Mesenchymal stem cell (in vitro differentiated cells and primary cell): Measurements from ENCODE around the gene TSC2.

Source experiments
- DNase-seq: peaks from one replicate; pipeline ENCODE4 v3.0.0-alpha.2; 2013
- H2AFZ ChIP-seq: one replicate; pipeline ENCODE4 v1.6.1; 2013; ENCODE audit warnings: low read depth, mild to moderate bottlenecking, control low read depth, inconsistent platforms, low read length, moderate library complexity
- H2AK5ac ChIP-seq: 2 replicates; pipeline ENCODE4 v1.6.1; 2013; ENCODE audit warnings: low read length, moderate library complexity, mild to moderate bottlenecking, inconsistent platforms; ENCODE audit not compliant: severe bottlenecking
- H2BK120ac ChIP-seq: one replicate; pipeline ENCODE4 v1.6.1; 2013; ENCODE audit warnings: low read depth, mild to moderate bottlenecking, inconsistent platforms, low read length, moderate library complexity
- H2BK12ac ChIP-seq, 2 experiments: one replicate each; pipeline ENCODE4 v1.6.1; 2013; ENCODE audit warnings: inconsistent platforms in 2 of 2, low read length in 2 of 2, mild to moderate bottlenecking in 2 of 2, moderate library complexity in 2 of 2, control low read depth in 1 of 2
- H2BK15ac ChIP-seq: one replicate; pipeline ENCODE4 v1.6.1; 2013; ENCODE audit warnings: mild to moderate bottlenecking, low read depth, inconsistent platforms; ENCODE audit not compliant: poor library complexity, severe bottlenecking
- H2BK5ac ChIP-seq: 2 replicates; pipeline ENCODE4 v1.6.1; 2013; ENCODE audit warnings: low read depth, mild to moderate bottlenecking, low read length, control low read depth, inconsistent platforms; ENCODE audit not compliant: poor library complexity, severe bottlenecking
- H3K14ac ChIP-seq, 2 experiments: one replicate each; pipeline ENCODE4 v1.6.1; 2013; ENCODE audit warnings: inconsistent platforms in 2 of 2, low read length in 2 of 2, control low read depth in 1 of 2, mild to moderate bottlenecking in 1 of 2, moderate library complexity in 1 of 2
- H3K18ac ChIP-seq, 2 experiments: one replicate each; pipeline ENCODE4 v1.6.1; 2013; ENCODE audit warnings: inconsistent platforms in 2 of 2, low read length in 2 of 2, control low read depth in 1 of 2, low read depth in 1 of 2, mild to moderate bottlenecking in 1 of 2
- H3K23ac ChIP-seq, 2 experiments: one replicate each; pipeline ENCODE4 v1.6.1; 2013; ENCODE audit warnings: inconsistent platforms in 2 of 2, low read length in 2 of 2, mild to moderate bottlenecking in 2 of 2, moderate library complexity in 2 of 2, control low read depth in 1 of 2
- H3K27ac ChIP-seq: 2 replicates; pipeline ENCODE4 v1.5.1; 2013; ENCODE audit warnings: mild to moderate bottlenecking, moderate library complexity, low read length, control low read depth, inconsistent platforms; ENCODE audit not compliant: poor library complexity, severe bottlenecking
- H3K27me3 ChIP-seq, 2 experiments: 2 replicates each; pipeline versions ENCODE4 v1.6.1 to v1.7.0; 2013; ENCODE audit warnings: low read length in 2 of 2, mild to moderate bottlenecking in 2 of 2, moderate library complexity in 2 of 2, control low read depth in 1 of 2, inconsistent platforms in 1 of 2; ENCODE audit not compliant: control insufficient read depth in 1 of 2, insufficient read depth in 1 of 2
- H3K36me3 ChIP-seq, 2 experiments: 2 replicates each; pipeline versions ENCODE4 v1.6.1 to v1.7.0; 2013; ENCODE audit warnings: low read length in 2 of 2, control low read depth in 1 of 2, inconsistent platforms in 1 of 2, low read depth in 1 of 2, mild to moderate bottlenecking in 1 of 2; ENCODE audit not compliant: insufficient read depth in 2 of 2, control insufficient read depth in 1 of 2
- H3K4ac ChIP-seq, 2 experiments: one replicate each; pipeline ENCODE4 v1.6.1; 2013; ENCODE audit warnings: inconsistent platforms in 2 of 2, low read length in 2 of 2, mild to moderate bottlenecking in 2 of 2, moderate library complexity in 2 of 2, control low read depth in 1 of 2, low read depth in 1 of 2
- H3K4me1 ChIP-seq: 2 replicates; pipeline ENCODE4 v1.6.1; 2013; ENCODE audit warnings: low read depth, low read length, control low read depth; ENCODE audit not compliant: control insufficient read depth, insufficient read depth
- H3K4me2 ChIP-seq: 2 replicates; pipeline ENCODE4 v1.6.1; 2013; ENCODE audit warnings: low read length, mild to moderate bottlenecking, inconsistent platforms; ENCODE audit not compliant: poor library complexity, severe bottlenecking
- H3K4me3 ChIP-seq, 2 experiments: 2 replicates each; pipeline versions ENCODE4 v1.5.1 to v1.7.0; 2013; ENCODE audit warnings: low read length in 2 of 2, mild to moderate bottlenecking in 2 of 2, control low read depth in 1 of 2, low read depth in 1 of 2; ENCODE audit not compliant: insufficient read depth in 1 of 2
- H3K79me1 ChIP-seq: replicated peaks from 2 replicates; pipeline ENCODE4 v1.6.1; 2013; ENCODE audit warnings: mild to moderate bottlenecking, control low read depth, low read length, inconsistent platforms; ENCODE audit not compliant: poor library complexity, severe bottlenecking
- H3K9ac ChIP-seq: 2 replicates; pipeline ENCODE4 v1.7.0; 2013; ENCODE audit warnings: mild to moderate bottlenecking, low read length, moderate library complexity
- H3K9me3 ChIP-seq: 2 replicates; pipeline ENCODE4 v1.7.0; 2013; ENCODE audit warnings: mild to moderate bottlenecking, low read length; ENCODE audit not compliant: control insufficient read depth
- H4K8ac ChIP-seq: one replicate; pipeline ENCODE4 v1.6.1; 2013; ENCODE audit warnings: inconsistent platforms, mild to moderate bottlenecking, low read length, moderate library complexity
- H4K91ac ChIP-seq: one replicate; pipeline ENCODE4 v1.6.1; 2013; ENCODE audit warnings: mild to moderate bottlenecking, low read length, inconsistent platforms
- WGBS: methylation state at CpG from one replicate; pipeline ENCODE4 v1.1.7; 2013; ENCODE audit warnings: mixed read lengths; 5-methylcytosine and 5-hydroxymethylcytosine counted together

Gene TSC2

DNA sequence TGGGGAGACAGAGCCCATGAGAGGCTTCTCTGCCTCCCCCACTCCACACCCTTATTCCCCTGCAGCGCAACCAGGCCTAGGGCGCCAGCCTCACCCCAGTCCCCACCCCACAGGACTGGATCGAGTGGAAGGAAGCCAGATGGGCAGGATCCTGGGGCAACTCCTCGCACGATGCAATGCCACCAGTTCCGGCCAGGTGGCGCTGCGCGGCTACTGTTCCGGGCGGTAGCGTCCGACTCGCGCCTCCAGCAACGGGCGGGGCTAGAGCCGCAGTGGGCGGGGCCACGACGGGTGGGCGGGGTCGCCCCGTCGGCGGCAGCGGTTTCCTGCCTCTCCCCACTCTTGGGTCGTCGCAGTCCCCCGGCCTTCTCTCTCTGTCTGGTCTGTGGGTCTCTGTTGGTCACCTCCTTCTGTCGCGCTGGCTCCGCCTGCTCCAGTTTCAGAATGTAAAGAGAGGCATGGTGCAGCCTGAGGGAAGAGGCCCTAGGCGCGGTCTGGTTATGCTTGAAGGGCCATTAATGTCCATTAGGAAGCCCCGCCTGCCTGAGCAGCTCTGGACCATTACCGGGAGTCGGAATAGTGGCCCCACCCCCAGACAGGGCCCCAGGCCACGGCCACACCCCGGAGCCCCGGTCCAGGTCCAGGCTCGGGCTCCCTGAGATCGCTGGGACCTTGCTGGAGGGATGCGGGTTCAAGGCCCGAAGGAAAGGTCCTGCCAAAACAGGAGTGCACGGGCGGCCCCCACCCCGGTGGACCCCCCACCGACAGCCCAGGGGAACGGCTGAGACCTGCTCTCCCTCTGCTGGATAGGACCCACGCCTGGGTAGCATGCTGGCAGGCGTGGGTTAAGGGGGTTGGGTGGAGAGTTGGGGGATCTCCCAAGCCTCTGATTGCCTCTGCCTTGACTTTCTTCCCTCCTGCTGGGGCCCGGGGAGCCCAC lies 24.4 kb upstream of the TSC2 start:
- H3K4me2 ChIP-seq = peak overlapping the region; percentile 85
- H3K18ac ChIP-seq = peak overlapping the region; percentile 93 to 94
- peaks cover 19 to 43% of the 10 kb centered on the region in 2 experiments for H3K27me3 ChIP-seq
- peak overlapping the region; percentile 91 for H4K8ac ChIP-seq
- peak overlapping the region; percentile 79 to 85 for H2BK12ac ChIP-seq
- H2AK5ac ChIP-seq = peak overlapping the region; percentile 92
- H2BK120ac ChIP-seq = peak overlapping the region; percentile 81
- H4K91ac ChIP-seq = peak overlapping the region; percentile 96
- H2BK5ac ChIP-seq = peak overlapping the region; percentile 46
- H3K14ac ChIP-seq = peak overlapping the region in 1 of 2 experiments; percentile 75
- H2BK15ac ChIP-seq = peak overlapping the region; percentile 94
- no peak overlapping the region for H3K23ac ChIP-seq
- H3K9me3 ChIP-seq = no peaks in the 10 kb centered on the region
- DNase-seq = peak; percentile 90
- H2AFZ ChIP-seq = peak overlapping the region; percentile 76
- peak overlapping the region; percentile 52 for H3K9ac ChIP-seq
- H3K4me3 ChIP-seq = peak overlapping the region; percentile 21 to 73
- no peaks in the 10 kb centered on the region for H3K79me1 ChIP-seq
- H3K27ac ChIP-seq = peak overlapping the region; percentile 68
- no peaks in the 10 kb centered on the region for H3K36me3 ChIP-seq
- WGBS = 8% methylated on average over 48 of the region's 53 CpGs
- peaks cover 53% of the 10 kb centered on the region for H3K4me1 ChIP-seq
- peak overlapping the region; percentile 80 to 90 for H3K4ac ChIP-seq

DNA sequence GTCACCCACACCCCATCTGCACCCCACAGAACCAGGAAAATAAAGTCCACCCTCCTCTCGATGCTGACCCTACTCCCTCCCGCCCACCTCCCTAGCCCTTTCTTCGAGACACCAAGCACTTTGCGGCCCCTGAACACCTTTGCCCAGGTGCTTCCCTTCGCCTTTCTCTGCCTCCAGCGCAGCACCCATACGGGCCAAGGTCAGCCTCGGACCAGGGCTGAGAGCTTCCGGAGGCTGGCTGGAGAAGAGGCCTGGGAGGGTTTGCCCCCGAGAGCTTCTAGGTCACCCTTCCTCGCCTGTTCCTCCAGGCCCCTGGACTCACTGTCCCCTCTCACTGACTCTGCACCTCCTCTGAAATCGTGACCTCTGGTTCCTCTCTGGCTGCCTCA lies 23.8 kb upstream of the TSC2 start:
- Histone ChIP-seq H2AFZ (no peak overlapping the region), H3K4ac (peak overlapping the region; percentile 62 to 90), H3K36me3 (peaks cover 0 to 4% of the 10 kb centered on the region in 2 experiments), H2BK5ac (no peak overlapping the region), H3K18ac (peak overlapping the region; percentile 60 to 93), H2BK12ac (peak overlapping the region; percentile 85 to 90), H3K27me3 (peaks cover 16 to 40% of the 10 kb centered on the region in 2 experiments), H4K8ac (peak overlapping the region; percentile 89), H2AK5ac (peak overlapping the region; percentile 92), H2BK15ac (peak overlapping the region; percentile 94), H2BK120ac (peak overlapping the region; percentile 81), H3K9me3 (no peaks in the 10 kb centered on the region), H3K27ac (no peak overlapping the region), H3K9ac (no peak overlapping the region), H3K79me1 (no peaks in the 10 kb centered on the region), H3K4me2 (no peak overlapping the region), H4K91ac (peak overlapping the region; percentile 96), H3K4me1 (peaks cover 60% of the 10 kb centered on the region), H3K4me3 (peak overlapping the region in 1 of 2 experiments; percentile 4), H3K23ac (no peak overlapping the region), H3K14ac (no peak overlapping the region)
- WGBS = 91% methylated on average over 12 of the region's 12 CpGs
- no peak for DNase-seq

- peak overlapping the region in 1 of 2 experiments; percentile 84 for H2BK12ac ChIP-seq
- peak overlapping the region in 1 of 2 experiments; percentile 14 for H3K14ac ChIP-seq
- WGBS = 97% methylated on average over 14 of the region's 14 CpGs
- no peak overlapping the region for H4K91ac ChIP-seq
- peaks cover 0 to 16% of the 10 kb centered on the region in 2 experiments for H3K36me3 ChIP-seq
- no peak overlapping the region for H3K27ac ChIP-seq
- no peaks in the 10 kb centered on the region for H3K9me3 ChIP-seq
- H3K4me1 ChIP-seq = peaks cover 59% of the 10 kb centered on the region
- H2BK120ac ChIP-seq = no peak overlapping the region
- H4K8ac ChIP-seq = no peak overlapping the region
- H3K4me2 ChIP-seq = no peak overlapping the region
- peaks cover 3% of the 10 kb centered on the region for H3K79me1 ChIP-seq
- no peak overlapping the region for H2BK5ac ChIP-seq
- H2AFZ ChIP-seq = no peak overlapping the region
- no peak overlapping the region for H3K18ac ChIP-seq
- H3K9ac ChIP-seq = no peak overlapping the region
- H2AK5ac ChIP-seq = no peak overlapping the region
- H2BK15ac ChIP-seq = no peak overlapping the region
- DNase-seq = no peak
- H3K27me3 ChIP-seq = peaks cover 8 to 29% of the 10 kb centered on the region in 2 experiments
- peak overlapping the region in 1 of 2 experiments; percentile 17 for H3K23ac ChIP-seq
- H3K4me3 ChIP-seq = no peak overlapping the region
- H3K4ac ChIP-seq = no peak overlapping the region
These were observed 22.5 kb upstream of the TSC2 start for GRCh38 chr16:2025251-2025650.

DNA sequence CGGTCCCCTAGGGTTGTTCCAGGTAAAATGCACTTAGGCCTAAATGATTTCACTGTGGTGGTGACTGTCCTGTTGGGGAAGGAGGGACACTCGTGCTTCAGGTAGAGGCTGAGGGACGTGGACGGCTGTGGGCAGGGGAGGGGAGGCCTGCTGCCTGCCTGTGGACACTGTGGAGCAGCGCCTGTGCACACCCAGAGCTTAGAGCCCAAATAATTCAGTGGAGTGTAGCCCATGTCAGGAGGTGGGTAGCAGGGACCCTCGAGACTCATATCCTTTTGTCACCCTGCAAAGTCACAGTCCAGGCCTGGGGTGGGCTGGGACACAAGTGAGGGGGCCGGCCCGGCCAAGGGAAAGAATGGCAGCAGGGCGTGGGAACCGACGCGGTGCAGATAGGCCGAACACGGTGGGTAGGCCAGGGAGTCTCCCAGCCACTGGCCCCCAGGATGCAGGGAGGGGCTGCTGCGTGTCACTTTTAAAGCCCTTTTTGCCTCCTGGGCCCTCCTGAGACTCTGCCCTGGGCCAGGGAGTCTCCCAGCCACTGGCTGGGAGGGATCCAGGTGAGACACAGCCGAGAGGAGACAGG lies 21.8 kb upstream of the TSC2 start:
- Histone ChIP-seq H4K8ac (peak overlapping the region; percentile 29), H3K4me1 (peaks cover 59% of the 10 kb centered on the region), H2BK5ac (no peak overlapping the region), H3K23ac (peak overlapping the region in 1 of 2 experiments; percentile 47), H3K4ac (peak overlapping the region; percentile 2 to 66), H2AFZ (no peak overlapping the region), H3K9me3 (no peaks in the 10 kb centered on the region), H3K14ac (no peak overlapping the region), H4K91ac (peak overlapping the region; percentile 63), H2AK5ac (peak overlapping the region; percentile 58), H2BK12ac (peak overlapping the region; percentile 38 to 84), H3K27ac (no peak overlapping the region), H3K18ac (peak overlapping the region; percentile 16 to 79), H3K79me1 (peaks cover 4% of the 10 kb centered on the region), H3K9ac (peak overlapping the region; percentile 38), H3K4me2 (peak overlapping the region; percentile 41), H2BK15ac (peak overlapping the region; percentile 60), H3K27me3 (peaks cover under 1 to 21% of the 10 kb centered on the region in 2 experiments), H3K4me3 (peak overlapping the region in 1 of 2 experiments; percentile 47), H3K36me3 (peaks cover 0 to 21% of the 10 kb centered on the region in 2 experiments), H2BK120ac (peak overlapping the region; percentile 61)
- WGBS = 90% methylated on average over 16 of the region's 16 CpGs
- DNase-seq = no peak
